Uterus (tissue), 2 donors: ENCODE data around the gene MET.

ENCODE experiments used
- CTCF ChIP-seq, 4 experiments: fragments of 200-600 bp in 2 of 4; fragments of 450-650 bp in 2 of 4; sonication (generic) in 2 of 4; IDR thresholded peaks; one replicate each; pipeline ENCODE4 v1.5.1; 2016 to 2019; ENCODE audit warnings: antibody characterized with exemption in 4 of 4, mild to moderate bottlenecking in 2 of 4, moderate library complexity in 1 of 4
- POLR2A ChIP-seq, 2 donors: fragments of 450-650 bp; IDR thresholded peaks; one replicate each; pipeline ENCODE4 v1.6.1; 2016; ENCODE audit warnings: antibody characterized with exemption in 2 of 2, mild to moderate bottlenecking in 1 of 2, moderate library complexity in 1 of 2

GRCh38 chr7:116691664-116692063 is 19.7 kb downstream of the MET start:
- TF ChIP-seq CTCF (IDR thresholded peaks at IDR 0.05) = no peak
- no peak for TF ChIP-seq POLR2A (IDR thresholded peaks at IDR 0.05)
